ENCODE results near the gene PCDH19. TPM values are rescaled to one million over a fixed set of nuclear protein-coding genes. Genes with fewer than 3 reads are reported as not detected.

The PCDH19 gene
- total RNA-seq, 4 donors from 2014 or later: 0.68 to 3.1 (median 1.8) TPM

- no peak overlapping the region for H3K4me3 ChIP-seq
- TF ChIP-seq POLR2A (IDR thresholded peaks at IDR 0.05): no peak
- no peak for TF ChIP-seq CTCF (IDR thresholded peaks at IDR 0.05)
- TF ChIP-seq POLR2AphosphoS5 (IDR thresholded peaks at IDR 0.05): no peak
- TF ChIP-seq EP300 (IDR thresholded peaks at IDR 0.05): no peak
- no peaks in the 10 kb centered on the region for H3K27me3 ChIP-seq
- H3K36me3 ChIP-seq: no peaks in the 10 kb centered on the region
- 51% methylated on average over 3 of the region's 3 CpGs for WGBS
- H3K27ac ChIP-seq: no peak overlapping the region
- H3K4me1 ChIP-seq: no peaks in the 10 kb centered on the region
- H3K9me3 ChIP-seq: no peaks in the 10 kb centered on the region
- DNase-seq (ENCODE audit: low spot score in 2 of 2): no peak
Observed at GRCh38 chrX:100363896-100364295, 46.2 kb downstream of the PCDH19 start.

- H3K27ac ChIP-seq: no peak overlapping the region
- DNase-seq (ENCODE audit: low spot score in 2 of 2): no peak
- no peaks in the 10 kb centered on the region for H3K36me3 ChIP-seq
- TF ChIP-seq EP300 (IDR thresholded peaks at IDR 0.05) (no peak), POLR2A (IDR thresholded peaks at IDR 0.05) (no peak), POLR2AphosphoS5 (IDR thresholded peaks at IDR 0.05) (no peak), CTCF (IDR thresholded peaks at IDR 0.05) (no peak)
- H3K27me3 ChIP-seq: no peaks in the 10 kb centered on the region
- 50% methylated on average over 3 of the region's 3 CpGs for WGBS
- no peaks in the 10 kb centered on the region for H3K9me3 ChIP-seq
- H3K4me1 ChIP-seq: no peaks in the 10 kb centered on the region
- no peak overlapping the region for H3K4me3 ChIP-seq
Observed at GRCh38 chrX:100358766-100359165, 51.3 kb downstream of the PCDH19 start.

GRCh38 chrX:100356351-100356896 lies 53.6 kb downstream of the PCDH19 start:
- WGBS: 52% methylated on average over 3 of the region's 3 CpGs
- no peak overlapping the region for H3K4me3 ChIP-seq
- H3K27me3 ChIP-seq: no peaks in the 10 kb centered on the region
- no peak for TF ChIP-seq CTCF (IDR thresholded peaks at IDR 0.05)
- TF ChIP-seq EP300 (IDR thresholded peaks at IDR 0.05): no peak
- H3K36me3 ChIP-seq: no peaks in the 10 kb centered on the region
- no peaks in the 10 kb centered on the region for H3K4me1 ChIP-seq
- no peaks in the 10 kb centered on the region for H3K9me3 ChIP-seq
- no peak overlapping the region for H3K27ac ChIP-seq
- DNase-seq (ENCODE audit: low spot score in 2 of 2): no peak

- no peak for DNase-seq (ENCODE audit: low spot score in 2 of 2)
- TF ChIP-seq CTCF (IDR thresholded peaks at IDR 0.05): no peak
- no peak for TF ChIP-seq EP300 (IDR thresholded peaks at IDR 0.05)
- TF ChIP-seq POLR2AphosphoS5 (IDR thresholded peaks at IDR 0.05): no peak
- no peak for TF ChIP-seq POLR2A (IDR thresholded peaks at IDR 0.05)
- Histone ChIP-seq H3K4me1 (no peaks in the 10 kb centered on the region), H3K4me3 (no peak overlapping the region), H3K9me3 (no peaks in the 10 kb centered on the region), H3K27me3 (no peaks in the 10 kb centered on the region), H3K27ac (no peak overlapping the region), H3K36me3 (no peaks in the 10 kb centered on the region)
- WGBS: 57% methylated on average over 3 of the region's 3 CpGs
Observed at GRCh38 chrX:100355680-100356079, 54.4 kb downstream of the PCDH19 start.

GRCh38 chrX:100353326-100353725 lies 56.7 kb downstream of the PCDH19 start:
- Histone ChIP-seq H3K27ac (no peak overlapping the region), H3K27me3 (no peaks in the 10 kb centered on the region), H3K4me1 (no peaks in the 10 kb centered on the region), H3K36me3 (no peaks in the 10 kb centered on the region), H3K9me3 (no peaks in the 10 kb centered on the region), H3K4me3 (no peak overlapping the region)
- no peak for TF ChIP-seq CTCF (IDR thresholded peaks at IDR 0.05)
- no peak for TF ChIP-seq POLR2AphosphoS5 (IDR thresholded peaks at IDR 0.05)
- no peak for TF ChIP-seq POLR2A (IDR thresholded peaks at IDR 0.05)
- TF ChIP-seq EP300 (IDR thresholded peaks at IDR 0.05): no peak
- 28% methylated on average over 4 of the region's 4 CpGs for WGBS
- DNase-seq (ENCODE audit: low spot score in 2 of 2): no peak
